ENCODE results near the gene RAB33A.
A peak's percentile ranks its signal among the peaks of the same experiment; 100 is the strongest.
"Not testable (repeated sequence)": the region's sequence is repeated elsewhere in the genome, so short reads cannot be mapped to it uniquely, and the experiment has no call there.

The RAB33A gene

DNA sequence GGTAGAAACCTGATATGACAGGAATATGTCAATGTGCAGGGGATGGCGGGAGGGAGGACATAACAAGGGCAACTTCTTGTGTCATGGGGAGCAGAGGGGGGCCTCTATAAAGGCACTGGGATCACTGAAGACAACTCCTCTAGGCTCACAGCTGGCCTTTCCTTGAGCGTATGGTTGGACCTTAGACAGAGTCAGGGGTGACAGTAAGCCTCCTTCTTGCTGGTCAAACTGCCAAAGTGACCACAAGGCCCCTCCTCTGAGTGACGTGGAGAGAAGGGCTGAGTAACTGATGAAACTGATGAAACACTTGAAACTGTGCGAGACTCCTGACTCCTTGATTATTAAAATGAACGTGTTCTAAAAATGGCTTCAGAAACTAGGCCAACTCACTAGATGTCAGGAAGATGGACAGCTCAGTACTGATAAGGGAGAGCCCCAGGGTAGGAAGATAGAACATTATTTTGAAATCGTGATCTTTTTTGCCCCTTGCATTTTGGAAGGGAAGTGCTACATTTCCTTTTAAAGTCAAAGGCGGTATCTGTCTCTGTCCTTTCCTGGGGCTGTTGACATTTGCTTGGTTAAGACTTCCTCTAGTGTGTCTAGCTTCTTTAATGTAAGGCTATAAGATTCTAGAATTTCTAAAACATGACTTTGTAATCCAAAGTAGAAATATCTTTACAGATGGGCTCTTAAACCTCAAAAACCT is 1.6 kb downstream of the RAB33A start:
- peak in 1 of 6 experiments; percentile 2 for DNase-seq

GRCh38 chrX:130174045-130174704 is 2.4 kb downstream of the RAB33A start:
- DNase-seq: no peak

- no peak for DNase-seq
Observed at GRCh38 chrX:130174937-130175336, 3.2 kb downstream of the RAB33A start.

GRCh38 chrX:130176354-130176776 is 4.6 kb downstream of the RAB33A start:
- no peak for DNase-seq

DNA sequence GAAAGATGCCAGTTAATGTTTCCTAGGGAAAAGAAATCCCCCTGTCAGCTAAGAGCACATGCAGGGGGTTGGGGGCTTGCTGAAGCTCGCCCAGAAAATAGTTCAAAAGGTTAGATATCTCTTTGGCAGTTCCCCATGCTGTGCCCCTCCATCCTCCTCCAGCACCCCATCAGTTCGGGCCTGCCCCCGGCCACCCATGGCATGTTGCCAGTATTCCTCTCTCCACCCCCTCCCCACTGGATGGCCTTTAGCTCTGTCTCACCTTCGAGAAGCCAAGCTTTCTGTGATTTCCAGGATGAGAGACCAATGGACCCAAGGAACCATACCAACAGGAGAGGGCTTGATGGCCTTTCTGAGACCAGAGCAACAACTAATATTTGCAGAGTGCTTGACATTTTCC is 5.2 kb downstream of the RAB33A start:
- no peak for DNase-seq

- no peak for DNase-seq
Observed at GRCh38 chrX:130179170-130179569, 7.4 kb downstream of the RAB33A start.

- DNase-seq: peak in 3 of 6 experiments; percentile 4 to 30 (median 12)
Observed at GRCh38 chrX:130179579-130180215, 7.9 kb downstream of the RAB33A start.

- DNase-seq: peak in 1 of 6 experiments; percentile 20
Observed at GRCh38 chrX:130184168-130184567, 12.4 kb downstream of the RAB33A start.

DNA sequence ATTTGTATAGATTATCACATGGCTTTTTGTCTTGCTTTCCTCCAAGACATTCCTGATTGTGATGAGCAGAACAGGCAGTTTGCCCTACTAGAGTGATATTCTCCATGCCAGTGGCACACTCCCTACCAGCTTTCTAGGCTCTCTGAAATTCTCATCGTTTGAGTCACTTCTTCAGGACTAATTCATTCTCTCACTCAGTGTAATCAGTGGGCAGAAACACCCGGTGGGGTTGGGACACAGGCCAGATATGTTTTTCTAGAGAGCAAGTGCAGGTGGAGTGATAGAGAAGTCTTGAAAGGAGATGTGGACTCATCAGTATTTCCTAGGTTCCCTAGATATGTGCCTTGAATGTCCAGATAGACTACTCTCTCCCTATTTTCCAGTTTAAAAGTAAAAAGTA is 13.1 kb downstream of the RAB33A start:
- no peak for DNase-seq

- no peak for DNase-seq
Observed at GRCh38 chrX:130186651-130187050, 14.9 kb downstream of the RAB33A start.

DNA sequence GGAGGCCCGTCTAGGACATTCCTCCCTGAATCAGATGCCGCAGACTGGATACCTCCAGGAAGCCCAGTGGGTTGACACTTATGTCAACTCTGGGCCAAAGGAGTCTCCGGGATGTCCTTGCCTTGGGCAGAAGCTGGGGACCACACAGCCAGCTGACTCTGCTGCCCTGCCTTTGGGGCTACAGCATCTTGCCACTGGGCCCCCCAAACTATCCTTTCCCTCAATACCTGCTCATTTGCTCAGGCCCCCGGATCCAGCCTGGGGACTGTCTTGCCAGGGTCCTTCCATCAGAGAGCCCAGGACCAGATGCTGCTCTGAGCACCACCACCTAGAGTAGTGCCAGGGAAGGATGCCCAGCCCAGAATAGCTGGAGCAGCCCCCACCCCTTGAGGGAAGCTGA is 19.0 kb downstream of the RAB33A start:
- DNase-seq: no peak

GRCh38 chrX:130196466-130196865 is 24.7 kb downstream of the RAB33A start:
- DNase-seq: no peak

DNA sequence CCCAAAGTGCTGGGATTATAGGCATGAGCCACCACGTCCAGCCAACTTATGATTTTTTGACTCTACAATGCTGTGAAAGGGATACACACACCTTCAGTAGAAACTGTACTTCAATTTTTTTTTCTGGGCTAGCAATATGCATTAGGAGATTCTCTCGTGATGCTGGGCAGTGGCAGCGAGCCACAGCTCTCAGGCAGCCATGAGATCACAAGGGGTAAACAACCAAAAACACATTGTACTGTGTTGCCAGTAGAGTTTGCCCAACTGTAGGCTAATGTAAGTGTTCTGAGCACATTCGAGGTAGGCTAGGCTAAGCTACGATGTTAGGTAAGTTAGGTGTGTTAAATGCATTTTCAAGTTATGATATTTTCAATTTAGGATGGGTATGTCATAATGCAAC is 25.7 kb downstream of the RAB33A start:
- no peak for DNase-seq

DNA sequence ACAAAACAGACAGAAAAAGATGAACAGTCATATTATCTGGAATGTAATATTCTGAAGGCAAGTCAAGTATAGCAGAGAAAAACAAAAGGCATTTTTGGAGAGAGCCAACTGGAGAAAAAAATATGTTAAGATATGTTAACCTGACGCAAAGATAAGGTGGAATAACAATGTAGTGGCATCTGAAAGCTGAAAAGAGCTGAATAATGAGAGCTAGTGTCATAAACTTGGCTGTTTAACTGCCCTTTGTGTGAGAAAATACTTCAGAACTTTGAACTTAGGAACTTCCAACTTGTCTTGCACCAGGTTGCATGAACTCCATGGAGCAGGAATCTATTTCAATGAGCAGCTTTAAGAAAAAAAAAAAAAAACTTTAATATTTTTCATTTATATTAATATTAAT is 32.9 kb downstream of the RAB33A start:
- DNase-seq: no peak

DNA sequence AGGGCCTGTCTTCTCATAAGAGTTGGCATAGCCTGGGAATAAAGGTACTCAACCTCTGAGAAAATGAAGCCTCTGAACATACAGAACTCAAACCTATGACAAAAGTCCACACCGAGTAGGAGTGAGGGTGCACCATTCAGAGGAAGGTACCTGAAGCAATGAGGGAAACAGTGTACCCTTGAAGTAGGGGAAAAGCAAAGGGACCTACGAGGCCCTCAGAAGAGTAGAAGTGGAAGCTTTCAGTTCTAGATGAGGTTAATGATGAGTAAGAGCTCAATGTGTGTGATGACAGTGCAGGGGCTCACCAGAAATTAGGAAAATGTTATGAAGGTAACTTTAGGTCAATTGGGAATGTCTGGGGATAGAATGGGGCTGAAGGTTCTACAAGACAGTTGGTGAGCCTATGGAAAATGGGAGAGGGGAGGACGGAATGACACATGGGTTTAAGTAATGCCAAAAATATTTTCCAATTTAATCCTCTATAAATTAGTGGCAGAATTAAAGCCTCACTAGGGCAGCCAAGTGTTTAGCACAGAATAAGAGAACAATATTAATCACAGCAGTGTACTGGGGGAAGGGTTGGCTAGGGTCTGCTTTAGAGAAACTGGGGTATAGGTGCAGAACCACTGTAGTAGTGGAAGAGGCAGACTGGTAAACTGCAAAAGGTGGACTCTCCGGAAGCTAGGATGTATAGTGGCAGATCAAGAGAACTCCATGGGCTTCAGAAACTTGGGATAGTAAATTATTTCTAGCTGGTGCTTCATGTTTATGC is 39.8 kb downstream of the RAB33A start:
- no peak for DNase-seq

- no peak for DNase-seq
Observed at GRCh38 chrX:130212371-130212770, 40.6 kb downstream of the RAB33A start.

DNA sequence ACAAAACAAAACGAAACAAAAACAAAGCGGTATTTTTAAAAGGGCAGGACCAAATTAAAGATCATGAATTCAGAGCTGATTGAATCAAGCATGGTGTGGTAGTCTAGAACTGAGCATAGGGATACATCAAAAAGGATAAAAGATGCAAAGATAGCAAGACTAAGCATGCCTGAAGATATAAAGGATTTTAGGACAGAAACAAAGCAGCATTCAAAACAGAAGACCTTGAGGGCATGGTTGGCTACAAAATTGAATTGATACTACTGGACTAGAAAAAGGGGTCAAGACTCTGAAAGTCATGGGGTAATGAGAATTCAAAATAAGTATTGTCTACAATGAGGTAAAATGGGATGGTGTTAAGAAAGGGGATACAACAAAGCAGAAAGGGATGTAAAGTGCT is 41.6 kb downstream of the RAB33A start:
- DNase-seq: no peak

DNA sequence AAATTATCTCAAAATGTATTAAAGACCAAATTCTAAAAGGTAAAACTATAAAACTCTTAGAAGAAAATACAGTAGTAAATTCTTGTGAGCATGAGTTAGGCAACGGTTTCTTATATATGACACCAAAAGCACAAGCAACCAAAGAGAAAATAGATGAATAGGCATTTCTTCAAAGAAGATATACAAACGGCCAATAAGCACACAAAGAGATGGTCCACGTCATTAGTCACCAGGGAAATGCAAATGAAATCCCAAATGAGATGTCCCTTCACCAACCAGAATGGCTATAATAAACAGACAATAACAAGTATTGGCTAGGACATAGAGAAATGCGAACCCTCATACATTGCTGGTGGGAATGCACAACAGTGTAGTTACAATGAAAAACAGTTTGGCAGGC is 44.6 kb downstream of the RAB33A start:
- no peak for DNase-seq

GRCh38 chrX:130224810-130225209 is 53.0 kb downstream of the RAB33A start:
- no peak for DNase-seq

- no peak for DNase-seq
Observed at GRCh38 chrX:130228871-130229270, 57.1 kb downstream of the RAB33A start.

DNA sequence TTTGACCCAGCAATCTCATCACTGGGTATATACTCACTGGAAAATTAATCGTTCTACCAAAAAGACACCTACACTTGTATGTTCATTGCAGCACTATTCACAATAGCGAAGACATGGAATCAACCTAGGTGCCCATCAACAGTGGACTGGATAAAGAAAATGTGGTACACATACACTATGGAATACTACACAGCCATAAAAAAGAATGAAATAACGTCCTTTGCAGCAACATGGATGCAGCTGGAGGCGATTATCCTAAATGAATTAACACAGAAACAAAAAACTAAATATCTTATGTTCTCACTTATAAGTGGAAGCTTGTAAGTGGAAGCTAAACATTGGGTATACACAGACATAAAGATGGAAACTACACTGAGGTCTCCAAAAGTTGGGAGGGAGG is 59.4 kb downstream of the RAB33A start:
- DNase-seq: not testable (repeated sequence)
